GM12878 (cell line): ENCODE data around the gene FABP1.

Experiments
- ATF7 ChIP-seq: fragments of 450-650 bp; IDR thresholded peaks from 2 replicates; pipeline ENCODE4 v1.6.1; 2016; ENCODE audit warnings: low read depth, mild to moderate bottlenecking
- HDAC6 ChIP-seq: fragments of 200-600 bp; sonication (generic); IDR thresholded peaks from one replicate; pipeline ENCODE4 v1.8.0; 2017; ENCODE audit warnings: antibody characterized with exemption; ENCODE audit not compliant: unreplicated experiment
- POLR2A ChIP-seq: IDR thresholded peaks from 2 replicates; pipeline ENCODE4 v1.6.1; 2011; ENCODE audit warnings: low read depth, mild to moderate bottlenecking, low read length
- RAD51 ChIP-seq: fragments of 450-650 bp; IDR thresholded peaks from 2 replicates; pipeline ENCODE4 v1.6.1; 2016; ENCODE audit warnings: moderate library complexity, mild to moderate bottlenecking, inconsistent platforms
- TF ChIP-seq, protein P1 (sequence below): IDR thresholded peaks from 2 replicates; pipeline ENCODE4 v1.6.1; 2011; ENCODE audit warnings: borderline replicate concordance, low read depth, mild to moderate bottlenecking, moderate library complexity, low read length; ENCODE audit not compliant: insufficient read depth, poor library complexity, severe bottlenecking

DNA sequence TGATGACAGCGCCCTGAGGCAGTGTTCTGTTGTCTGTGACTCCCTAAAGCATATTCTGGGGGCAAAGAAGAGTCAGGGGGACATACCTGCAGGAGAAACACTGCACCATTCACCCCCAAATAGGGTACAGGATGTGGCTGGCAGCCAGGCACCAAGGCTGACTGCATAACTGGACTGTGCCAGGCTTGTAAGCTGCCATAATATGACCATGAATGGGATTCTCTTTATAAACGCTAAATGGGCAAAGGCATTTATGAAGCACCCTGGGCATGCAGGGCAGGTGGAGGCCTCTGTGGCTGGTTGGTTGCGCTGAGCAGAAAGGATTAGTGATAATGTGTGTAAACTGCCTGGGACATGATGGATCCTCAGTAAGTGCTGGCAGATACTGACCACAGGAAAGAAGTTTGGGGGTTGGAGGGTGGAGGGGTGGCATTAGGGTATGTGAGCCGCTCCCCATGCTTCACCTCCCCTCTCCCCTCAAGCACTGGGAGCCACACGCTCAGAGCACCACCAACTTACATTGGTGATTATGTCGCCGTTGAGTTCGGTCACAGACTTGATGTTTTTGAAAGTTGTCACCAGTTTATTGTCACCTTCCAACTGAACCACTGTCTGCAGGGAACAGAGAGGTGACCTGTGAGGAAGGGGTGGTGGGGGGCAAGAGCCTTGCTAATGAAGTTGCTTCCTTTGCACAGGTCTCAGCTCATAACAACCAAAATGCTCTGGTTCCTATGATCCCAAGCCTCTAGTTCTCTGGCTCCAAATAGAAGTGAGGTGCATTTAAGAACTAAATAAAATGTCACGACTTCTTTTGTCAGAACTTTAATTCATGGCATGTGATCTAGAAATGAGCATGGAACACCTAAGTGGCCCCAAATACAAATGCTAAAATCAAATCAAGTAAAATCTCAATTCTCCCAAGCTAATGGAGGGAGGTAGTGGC lies 3.6 kb downstream of the FABP1 start:
- TF ChIP-seq ATF7 (no peak), HDAC6 (no peak), RAD51 (no peak), POLR2A (no peak)
- TF ChIP-seq, protein P1, sequence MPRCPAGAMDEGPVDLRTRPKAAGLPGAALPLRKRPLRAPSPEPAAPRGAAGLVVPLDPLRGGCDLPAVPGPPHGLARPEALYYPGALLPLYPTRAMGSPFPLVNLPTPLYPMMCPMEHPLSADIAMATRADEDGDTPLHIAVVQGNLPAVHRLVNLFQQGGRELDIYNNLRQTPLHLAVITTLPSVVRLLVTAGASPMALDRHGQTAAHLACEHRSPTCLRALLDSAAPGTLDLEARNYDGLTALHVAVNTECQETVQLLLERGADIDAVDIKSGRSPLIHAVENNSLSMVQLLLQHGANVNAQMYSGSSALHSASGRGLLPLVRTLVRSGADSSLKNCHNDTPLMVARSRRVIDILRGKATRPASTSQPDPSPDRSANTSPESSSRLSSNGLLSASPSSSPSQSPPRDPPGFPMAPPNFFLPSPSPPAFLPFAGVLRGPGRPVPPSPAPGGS, result no peak
